ENCODE measurements around the gene LINC00237.

Gene LINC00237
- 0 reads per million in 2 donors for total RNA-seq

- no peak for DNase-seq
Observed at GRCh38 chr20:21106171-21107017, at the start of gene LINC00237. Gene LINC00237 (minus strand): TSS chr20:21106358.

- DNase-seq: no peak
Observed at GRCh38 chr20:21155268-21155667, 49.1 kb upstream of the LINC00237 start.

GRCh38 chr20:21154692-21155091, 48.5 kb upstream of the LINC00237 start:
- no peak for DNase-seq

- DNase-seq: no peak
Observed at GRCh38 chr20:21151791-21152190, 45.6 kb upstream of the LINC00237 start.

GRCh38 chr20:21149344-21149743, 43.2 kb upstream of the LINC00237 start:
- no peak for DNase-seq

- DNase-seq: no peak
Observed at GRCh38 chr20:21147593-21147992, 41.4 kb upstream of the LINC00237 start.

- no peak for DNase-seq
Observed at GRCh38 chr20:21146215-21146614, 40.1 kb upstream of the LINC00237 start.

- no peak for DNase-seq
Observed at GRCh38 chr20:21145424-21145823, 39.3 kb upstream of the LINC00237 start.

GRCh38 chr20:21143194-21143890, 37.2 kb upstream of the LINC00237 start:
- no peak for DNase-seq

- DNase-seq: no peak
Observed at GRCh38 chr20:21141825-21142224, 35.7 kb upstream of the LINC00237 start.

GRCh38 chr20:21139881-21140566, 33.9 kb upstream of the LINC00237 start:
- no peak for DNase-seq

GRCh38 chr20:21137078-21137477, 30.9 kb upstream of the LINC00237 start:
- DNase-seq: no peak

- no peak for DNase-seq
Observed at GRCh38 chr20:21136015-21136732, 30.0 kb upstream of the LINC00237 start.

GRCh38 chr20:21134883-21135493, 28.8 kb upstream of the LINC00237 start:
- no peak for DNase-seq

- DNase-seq: no peak
Observed at GRCh38 chr20:21133917-21134622, 27.9 kb upstream of the LINC00237 start.

GRCh38 chr20:21133404-21133803, 27.2 kb upstream of the LINC00237 start:
- no peak for DNase-seq

- DNase-seq: no peak
Observed at GRCh38 chr20:21129861-21130260, 23.7 kb upstream of the LINC00237 start.

GRCh38 chr20:21127201-21127981, 21.2 kb upstream of the LINC00237 start:
- DNase-seq: no peak

GRCh38 chr20:21126581-21126870, 20.4 kb upstream of the LINC00237 start:
- no peak for DNase-seq

- peak; percentile 99 for DNase-seq
Observed at GRCh38 chr20:21125849-21126580, 19.9 kb upstream of the LINC00237 start, which contains the start of gene KIZ. Gene KIZ (plus strand): TSS chr20:21126082. CDS start chr20:21126116, 34 bp downstream.

All from T-helper 9 cell (primary cell).